ENCODE data around the gene ENTPD6. TPM values are rescaled to one million over a fixed set of nuclear protein-coding genes. Genes with fewer than 3 reads are reported as not detected.
"Not testable (repeated sequence)": the region's sequence is repeated elsewhere in the genome, so short reads cannot be mapped to it uniquely, and the experiment has no call there.

ENTPD6 gene
- total and polyA plus RNA-seq, 11 donors, result 58.7 to 200 (median 93.3) TPM

GRCh38 chr20:25259788-25260254 is 64.3 kb downstream of the ENTPD6 start:
- DNase-seq, result no peak

GRCh38 chr20:25260770-25261437 is 65.4 kb downstream of the ENTPD6 start:
- Histone ChIP-seq H3K9me3 (peaks cover 0 to 10% (median 0%) of the 10 kb centered on the region in 12 donors), H3K36me3 (peaks cover 0 to 52% (median 33%) of the 10 kb centered on the region in 9 donors), H3K4me1 (peaks cover 0 to 41% (median 16%) of the 10 kb centered on the region in 12 donors)
- ATAC-seq; H3K27ac ChIP-seq; intact Hi-C loops (cut with DNase I); H3K27me3 ChIP-seq; H3K4me3 ChIP-seq; DNase-seq: not testable (repeated sequence)
- WGBS, 4 donors, result 84 to 89% (median 87%) methylated on average over 15 to 16 of the region's 16 CpGs

More at GRCh38 chr20:25259788-25260254, 64.3 kb downstream of the ENTPD6 start:
- peaks cover 0 to 8% (median 0%) of the 10 kb centered on the region in 12 donors for H3K9me3 ChIP-seq
- 79 to 89% (median 82%) methylated on average over 9 of the region's 9 CpGs for WGBS, 4 donors
- H3K4me3 ChIP-seq, result no peak overlapping the region
- no peak for ATAC-seq
- no peak for TF ChIP-seq CTCF (IDR thresholded peaks at IDR 0.05)
- no peak for TF ChIP-seq POLR2A (IDR thresholded peaks at IDR 0.05)
- peaks cover 0 to 43% (median 33%) of the 10 kb centered on the region in 9 donors for H3K36me3 ChIP-seq
- no peaks in the 10 kb centered on the region for H3K27me3 ChIP-seq
- peak overlapping the region in 3 of 12 donors; percentile 18 to 47 (median 33) for H3K27ac ChIP-seq
- intact Hi-C loops (cut with DNase I), result loop anchor here in 1 of 10 donors (2.0 kb wide), 1 partner anchor 15 kb away; no protein-coding TSS in a partner anchor
- H3K4me1 ChIP-seq, result peaks cover 0 to 47% (median 25%) of the 10 kb centered on the region in 12 donors

GRCh38 chr20:25269057-25269832 is 73.7 kb downstream of the ENTPD6 start:
- 64 to 69% (median 67%) methylated on average over 11 of the region's 11 CpGs for WGBS, 4 donors
- TF ChIP-seq CTCF (IDR thresholded peaks at IDR 0.05), result no peak
- no peak for TF ChIP-seq POLR2A (IDR thresholded peaks at IDR 0.05)

GRCh38 chr20:25269833-25270170 is 74.3 kb downstream of the ENTPD6 start:
- 84 to 98% (median 93%) methylated on average over 6 of the region's 6 CpGs for WGBS, 4 donors
- H3K36me3 ChIP-seq, result peaks cover 0 to 84% (median 61%) of the 10 kb centered on the region in 9 donors

More at GRCh38 chr20:25269057-25269832, 73.7 kb downstream of the ENTPD6 start:
- H3K27me3 ChIP-seq, result no peaks in the 10 kb centered on the region
- DNase-seq (peak in 4 of 5 donors; percentile 5 to 16 (median 12)), ATAC-seq (no peak)
- H3K27ac ChIP-seq, result no peak overlapping the region
- no peak overlapping the region for H3K4me3 ChIP-seq
- H3K36me3 ChIP-seq, result peaks cover 0 to 80% (median 56%) of the 10 kb centered on the region in 9 donors
- intact Hi-C loops (cut with DNase I), result no loop called here
- peaks cover 0 to 38% (median 20%) of the 10 kb centered on the region in 12 donors for H3K4me1 ChIP-seq
- peaks cover 0 to 8% (median 0%) of the 10 kb centered on the region in 12 donors for H3K9me3 ChIP-seq

More at GRCh38 chr20:25269833-25270170, 74.3 kb downstream of the ENTPD6 start:
- TF ChIP-seq POLR2A (IDR thresholded peaks at IDR 0.05) (no peak), CTCF (IDR thresholded peaks at IDR 0.05) (no peak)
- intact Hi-C loops (cut with DNase I), result no loop called here
- DNase-seq, result peak in 3 of 5 donors; percentile 3 to 47 (median 17)
- Histone ChIP-seq H3K4me1 (peaks cover 0 to 44% (median 24%) of the 10 kb centered on the region in 12 donors), H3K27me3 (no peaks in the 10 kb centered on the region), H3K9me3 (peaks cover 0 to 3% (median 0%) of the 10 kb centered on the region in 12 donors), H3K4me3 (no peak overlapping the region), H3K27ac (no peak overlapping the region)
- ATAC-seq, result no peak

All from heart left ventricle (tissue), 16 donors.